Neural cell (in vitro differentiated cells): ENCODE measurements around the gene CRYGD. TPM values are rescaled to one million over a fixed set of nuclear protein-coding genes. Genes with fewer than 3 reads are reported as not detected.

Source experiments
- H2AFZ ChIP-seq: fragments of 200-600, 300-800 bp; sonication (generic), shearing (Covaris generic); 2 replicates; pipeline ENCODE4 v1.6.0; 2014; ENCODE audit warnings: low read depth, mild to moderate bottlenecking, antibody characterized with exemption, low read length, moderate library complexity
- H3F3A ChIP-seq: fragments of 200-600 bp; shearing (Covaris generic); 2 replicates; pipeline ENCODE4 v1.6.1; 2016; ENCODE audit warnings: mild to moderate bottlenecking, moderate library complexity, mixed read lengths, antibody characterized with exemption, low read length; ENCODE audit not compliant: insufficient read depth, poor library complexity, severe bottlenecking
- H3K27ac ChIP-seq: fragments of 200-600, 300-800 bp; sonication (generic), shearing (Covaris generic); 2 replicates; pipeline ENCODE4 v1.5.1; 2014; ENCODE audit warnings: mild to moderate bottlenecking, low read length, moderate library complexity
- H3K27me3 ChIP-seq: fragments of 300-800, 200-600 bp; sonication (generic), shearing (Covaris generic); 2 replicates; pipeline ENCODE4 v1.6.0; 2014; ENCODE audit warnings: mild to moderate bottlenecking, low read depth, low read length, moderate library complexity; ENCODE audit not compliant: insufficient read depth
- H3K36me3 ChIP-seq: fragments of 300-800, 200-600 bp; sonication (generic), shearing (Covaris generic); 2 replicates; pipeline ENCODE4 v1.5.1; 2014; ENCODE audit warnings: mild to moderate bottlenecking, antibody characterized with exemption, low read length, moderate library complexity; ENCODE audit not compliant: insufficient read depth
- H3K4me2 ChIP-seq: fragments of 300-800, 200-600 bp; sonication (generic), shearing (Covaris generic); 2 replicates; pipeline ENCODE4 v1.6.0; 2014; ENCODE audit warnings: mild to moderate bottlenecking, low read length
- H3K4me3 ChIP-seq: fragments of 300-800, 200-600 bp; sonication (generic), shearing (Covaris generic); 2 replicates; pipeline ENCODE4 v1.5.1; 2014; ENCODE audit warnings: mild to moderate bottlenecking, low read length, moderate library complexity
- H3K79me2 ChIP-seq: fragments of 200-600 bp; shearing (Covaris generic); replicated peaks from 2 replicates; pipeline ENCODE4 v1.6.0; 2014; ENCODE audit warnings: mild to moderate bottlenecking, low read length, moderate library complexity; ENCODE audit not compliant: insufficient read depth
- H3K9ac ChIP-seq: fragments of 300-800, 200-600 bp; sonication (generic), shearing (Covaris generic); 2 replicates; pipeline ENCODE4 v1.6.1; 2016; ENCODE audit warnings: mild to moderate bottlenecking, low read length, mixed read lengths
- H3K9me2 ChIP-seq: fragments of 200-600 bp; shearing (Covaris generic); 2 replicates; pipeline ENCODE4 v1.6.1; 2016; ENCODE audit warnings: mild to moderate bottlenecking, low read length, mixed read lengths; ENCODE audit not compliant: insufficient read depth
- H3K9me3 ChIP-seq: fragments of 200-600, 300-800 bp; sonication (generic), shearing (Covaris generic); 2 replicates; pipeline ENCODE4 v1.6.1; 2016; ENCODE audit warnings: mild to moderate bottlenecking, mixed run types, low read length, moderate library complexity, mixed read lengths
- H4K20me1 ChIP-seq: fragments of 200-600 bp; shearing (Covaris generic); 2 replicates; pipeline ENCODE4 v1.6.1; 2016; ENCODE audit warnings: mild to moderate bottlenecking, mixed run types; ENCODE audit not compliant: insufficient read depth
- CTCF ChIP-seq: fragments of 450-650 bp; IDR thresholded peaks from 2 replicates; pipeline ENCODE4 v1.5.1; 2014; ENCODE audit warnings: antibody characterized with exemption, mild to moderate bottlenecking, moderate library complexity; ENCODE audit not compliant: poor library complexity, severe bottlenecking
- EP300 ChIP-seq: fragments of 450-650 bp; conservative IDR thresholded peaks from 2 replicates; pipeline ENCODE4 v1.6.1; 2014; ENCODE audit warnings: antibody characterized with exemption, mild to moderate bottlenecking, moderate library complexity; ENCODE audit not compliant: poor library complexity, severe bottlenecking
- EZH2 ChIP-seq: fragments of 200-600, 300-800 bp; shearing (Covaris generic), sonication (generic); IDR thresholded peaks from 2 replicates; pipeline ENCODE4 v1.6.1; 2014; ENCODE audit warnings: antibody characterized with exemption, low read length, borderline replicate concordance, mild to moderate bottlenecking; ENCODE audit not compliant: insufficient read depth, poor library complexity, severe bottlenecking
- MXI1 ChIP-seq: fragments of 450-650 bp; conservative IDR thresholded peaks from 2 replicates; pipeline ENCODE4 v1.6.1; 2014; ENCODE audit warnings: antibody characterized with exemption, mild to moderate bottlenecking; ENCODE audit not compliant: poor library complexity, severe bottlenecking
- POLR2AphosphoS5 ChIP-seq: IDR thresholded peaks from 2 replicates; pipeline ENCODE4 v1.6.1; 2012
- RAD21 ChIP-seq: fragments of 450-650 bp; conservative IDR thresholded peaks from 2 replicates; pipeline ENCODE4 v1.6.1; 2014; ENCODE audit warnings: antibody characterized with exemption, mild to moderate bottlenecking, moderate library complexity
- REST ChIP-seq: IDR thresholded peaks from 2 replicates; pipeline ENCODE4 v1.6.1; 2012; ENCODE audit warnings: borderline replicate concordance
- SMC3 ChIP-seq: fragments of 450-650 bp; conservative IDR thresholded peaks from 2 replicates; pipeline ENCODE4 v1.6.1; 2014; ENCODE audit warnings: antibody characterized with exemption, mild to moderate bottlenecking, moderate library complexity; ENCODE audit not compliant: poor library complexity
- TAF1 ChIP-seq: IDR thresholded peaks from 2 replicates; pipeline ENCODE4 v1.6.1; 2012; ENCODE audit warnings: low read depth
- polyA plus RNA-seq: library from polyadenylated mRNA; depleted of rRNA; stranded (reverse); fragments of >200 nt; gene quantifications from 2 replicates; pipeline ENCODE4 v1.2.3, GENCODE V29; 2014

The CRYGD gene
- polyA plus RNA-seq, 1 donor from 2014 or later = not detected

- TF ChIP-seq REST (no peak), POLR2AphosphoS5 (no peak)
These were observed 6.4 kb upstream of the CRYGD start (continued) for GRCh38 chr2:208130712-208131110.

- Histone ChIP-seq H3K9me2 (no peaks in the 10 kb centered on the region), H3K9ac (no peak within 1 kb of the TSS), H3K4me3 (no peak within 1 kb of the TSS), H3K9me3 (no peaks in the 10 kb centered on the region), H3K4me2 (no peak within 1 kb of the TSS), H3F3A (no peaks in the 10 kb centered on the region), H2AFZ (no peak within 1 kb of the TSS), H3K27me3 (no peaks in the 10 kb centered on the region), H3K27ac (no peak within 1 kb of the TSS), H3K36me3 (no peaks in the 10 kb centered on the region), H3K79me2 (no peaks in the 10 kb centered on the region), H4K20me1 (no peaks in the 10 kb centered on the region)
- TF ChIP-seq EZH2 (no peak), POLR2AphosphoS5 (no peak), EP300 (no peak), REST (no peak), CTCF (no peak), SMC3 (no peak), TAF1 (no peak), RAD21 (no peak), MXI1 (no peak)
These were observed 5.7 kb upstream of the CRYGD start, which contains the start of gene CRYGC for GRCh38 chr2:208129744-208130711. TSS of gene CRYGC (minus strand) at chr2:208129828. CDS start at chr2:208129792, 36 bp downstream.
